NCI-H524 (cell line): ENCODE data around the gene RMND1.
A peak's percentile ranks its signal among the peaks of the same experiment; 100 is the strongest.

ENCODE experiments used
- DNase-seq, 2 experiments: peaks; one replicate each; lab custom pipeline; 2025; lab: John Stamatoyannopoulos, UW

RMND1 gene, protein sequence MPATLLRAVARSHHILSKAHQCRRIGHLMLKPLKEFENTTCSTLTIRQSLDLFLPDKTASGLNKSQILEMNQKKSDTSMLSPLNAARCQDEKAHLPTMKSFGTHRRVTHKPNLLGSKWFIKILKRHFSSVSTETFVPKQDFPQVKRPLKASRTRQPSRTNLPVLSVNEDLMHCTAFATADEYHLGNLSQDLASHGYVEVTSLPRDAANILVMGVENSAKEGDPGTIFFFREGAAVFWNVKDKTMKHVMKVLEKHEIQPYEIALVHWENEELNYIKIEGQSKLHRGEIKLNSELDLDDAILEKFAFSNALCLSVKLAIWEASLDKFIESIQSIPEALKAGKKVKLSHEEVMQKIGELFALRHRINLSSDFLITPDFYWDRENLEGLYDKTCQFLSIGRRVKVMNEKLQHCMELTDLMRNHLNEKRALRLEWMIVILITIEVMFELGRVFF

DNA sequence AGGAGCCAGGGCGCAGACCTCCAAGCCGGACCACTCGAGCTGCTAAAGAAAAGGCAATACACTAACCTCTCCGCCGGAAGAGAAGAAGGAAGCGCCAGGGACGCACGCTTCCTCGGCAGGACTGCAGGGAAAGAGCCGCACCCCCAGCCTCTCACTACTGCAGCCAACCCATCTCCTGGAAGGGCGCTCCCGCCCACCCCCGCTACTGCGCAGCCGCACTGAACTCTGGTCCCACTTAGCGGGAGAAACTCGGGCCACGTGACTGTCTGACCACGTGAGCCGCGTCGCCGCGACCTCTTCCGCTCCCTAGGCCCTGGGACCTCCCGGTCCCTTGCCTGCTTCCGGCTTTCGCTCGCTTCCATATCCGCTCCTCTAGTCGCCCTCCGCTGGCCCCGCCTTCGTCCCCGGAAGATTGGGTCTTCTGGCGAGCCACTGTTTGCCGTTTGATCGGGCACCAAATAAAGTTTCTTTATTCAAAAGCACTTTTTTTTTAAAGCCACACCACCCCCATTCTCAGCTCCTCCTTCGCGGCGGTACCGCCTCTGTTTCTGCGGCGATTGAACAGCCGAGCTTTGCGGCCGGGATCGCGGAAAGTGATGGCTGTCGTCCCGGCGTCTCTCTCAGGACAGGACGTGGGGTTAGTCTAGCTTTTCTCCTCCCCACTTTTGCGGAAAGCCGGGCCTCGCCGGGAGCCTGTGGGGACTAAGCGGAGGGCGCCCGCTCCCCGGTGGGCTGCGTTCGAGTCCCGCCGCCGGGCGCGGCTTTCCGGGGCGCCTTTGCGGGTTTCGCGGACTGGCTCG, at the start of gene RMND1:
TSS of gene RMND1 (minus strand) at position 177 of the 800 bp plus-strand sequence. CDS start 6,315 bp downstream, outside the sequence.
- DNase-seq, result peak; percentile 100

DNA sequence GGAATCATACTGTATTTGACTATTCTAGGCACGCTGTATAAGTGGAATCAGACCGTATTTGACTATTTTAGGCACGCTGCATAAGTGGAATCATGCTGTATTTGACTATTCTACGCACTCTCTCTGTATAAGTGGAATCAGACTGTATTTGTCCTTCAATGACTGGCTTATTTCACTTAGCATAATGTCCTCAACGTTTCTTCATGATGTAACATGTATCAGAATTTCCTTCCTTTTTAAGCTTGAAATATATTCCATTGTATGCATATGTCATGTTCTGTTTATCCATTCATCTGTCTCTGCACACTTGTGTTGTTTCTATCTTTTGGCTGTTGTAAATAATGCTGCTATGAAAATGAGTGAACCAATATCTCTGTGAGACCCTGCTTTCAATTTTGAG, 47.6 kb upstream of the RMND1 start:
- DNase-seq, result no peak

DNA sequence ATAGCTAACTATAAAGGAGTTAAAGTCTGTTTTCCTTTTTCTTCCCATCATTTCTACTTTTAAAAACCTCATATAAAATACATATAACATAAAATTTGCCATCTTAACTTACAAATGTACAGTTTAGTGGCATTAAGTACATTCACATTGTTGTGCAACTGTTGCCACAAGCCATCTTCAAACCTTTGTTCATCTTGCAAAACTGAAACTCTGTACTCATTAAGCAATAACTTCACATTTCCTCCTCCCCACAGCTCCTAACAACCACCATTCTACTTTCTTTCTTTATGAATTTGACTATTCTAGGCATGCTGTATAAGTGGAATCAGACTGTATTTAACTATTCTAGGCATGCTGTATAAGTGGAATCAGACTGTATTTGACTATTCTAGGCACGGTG, 46.4 kb upstream of the RMND1 start:
- no peak for DNase-seq

DNA sequence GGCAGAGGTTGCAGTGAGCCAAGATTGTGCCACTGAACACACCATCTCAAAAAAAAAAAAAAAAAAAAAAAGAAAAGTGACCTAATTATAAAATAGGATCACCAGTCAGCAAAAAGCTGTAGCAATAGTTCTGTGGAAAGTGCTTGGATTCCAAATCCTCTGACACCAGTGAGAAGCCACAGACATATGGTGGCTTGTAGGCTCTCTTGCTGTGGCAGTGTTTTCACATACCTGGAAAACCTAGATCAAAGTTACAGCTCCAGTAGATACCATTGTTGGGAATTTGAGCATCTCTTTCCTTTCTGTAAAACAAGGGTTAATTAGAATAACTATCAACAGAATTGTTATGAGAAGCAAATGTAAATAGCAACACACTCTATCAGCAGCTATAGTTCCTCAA, 46.0 kb upstream of the RMND1 start:
- DNase-seq, result no peak

DNA sequence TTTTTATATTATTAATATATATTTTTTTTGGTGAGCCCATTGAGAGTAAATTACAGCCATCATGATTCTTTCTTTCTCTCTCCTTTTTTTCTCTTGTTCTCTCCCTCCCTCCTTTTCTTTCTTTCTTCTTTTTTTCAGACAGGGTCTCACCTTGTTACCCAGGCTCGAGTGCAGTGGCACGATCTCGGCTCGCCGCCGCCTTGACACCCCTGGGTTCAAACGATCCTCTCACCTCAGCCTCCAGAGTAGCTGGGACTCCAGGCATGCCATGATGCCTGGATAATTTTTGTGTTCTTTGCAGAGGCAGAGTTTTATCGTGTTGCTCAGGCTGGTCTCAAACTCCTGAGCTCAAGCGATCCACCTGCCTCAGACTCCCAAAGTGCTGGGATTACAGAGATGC, 43.5 kb upstream of the RMND1 start:
- no peak for DNase-seq

DNA sequence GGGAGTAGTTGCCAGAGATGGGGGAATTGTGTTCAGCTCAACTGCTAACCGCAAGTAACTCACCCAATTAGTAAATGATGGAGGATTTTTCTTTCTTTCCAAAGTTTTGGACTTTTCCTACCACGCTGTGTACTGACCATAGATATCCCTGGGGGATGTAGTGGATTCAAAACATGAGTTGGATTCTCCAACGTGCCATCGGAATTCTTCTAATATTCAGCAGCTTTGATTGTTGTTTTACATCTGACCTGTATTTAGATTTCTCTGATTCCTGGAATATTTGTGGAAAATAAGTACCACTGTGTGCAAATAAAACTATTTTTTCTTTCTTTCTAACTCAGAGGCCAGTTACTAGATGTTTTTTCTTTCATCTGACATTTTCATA, 43.0 kb upstream of the RMND1 start:
- no peak for DNase-seq

DNA sequence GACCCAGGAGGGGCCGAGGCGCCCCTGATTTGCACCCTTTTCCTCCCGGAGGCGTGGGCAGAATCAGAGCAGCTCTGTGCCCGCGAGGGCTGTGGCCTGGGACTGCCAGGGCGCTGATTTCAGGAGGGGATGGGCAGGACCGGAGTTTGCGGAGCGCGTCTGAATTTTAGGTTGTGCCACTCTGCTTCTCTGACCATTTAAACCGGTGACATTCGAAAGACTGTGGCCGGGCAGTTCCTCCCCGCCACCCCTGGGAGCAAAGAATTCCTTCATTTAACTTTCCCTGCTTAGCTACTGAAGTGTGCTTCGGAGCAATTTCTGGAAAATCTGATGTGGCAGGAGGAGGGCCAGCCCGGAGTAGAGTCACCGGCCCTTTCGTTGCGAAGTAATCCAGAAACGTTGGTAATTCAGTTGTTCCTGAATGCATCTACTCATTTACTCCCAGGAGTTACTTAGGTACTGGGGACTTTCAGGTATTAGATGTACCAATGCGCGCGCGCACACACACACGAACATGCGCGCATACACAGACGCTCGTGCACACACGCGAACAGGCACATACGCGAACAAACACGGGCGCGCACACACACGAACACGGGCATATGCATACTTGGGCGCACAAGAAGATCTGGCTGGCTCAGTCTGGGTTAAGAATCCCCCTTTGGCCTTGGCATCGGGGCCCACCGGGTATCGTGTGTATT, 42.5 kb upstream of the RMND1 start:
- peak; percentile 47 to 63 for DNase-seq

DNA sequence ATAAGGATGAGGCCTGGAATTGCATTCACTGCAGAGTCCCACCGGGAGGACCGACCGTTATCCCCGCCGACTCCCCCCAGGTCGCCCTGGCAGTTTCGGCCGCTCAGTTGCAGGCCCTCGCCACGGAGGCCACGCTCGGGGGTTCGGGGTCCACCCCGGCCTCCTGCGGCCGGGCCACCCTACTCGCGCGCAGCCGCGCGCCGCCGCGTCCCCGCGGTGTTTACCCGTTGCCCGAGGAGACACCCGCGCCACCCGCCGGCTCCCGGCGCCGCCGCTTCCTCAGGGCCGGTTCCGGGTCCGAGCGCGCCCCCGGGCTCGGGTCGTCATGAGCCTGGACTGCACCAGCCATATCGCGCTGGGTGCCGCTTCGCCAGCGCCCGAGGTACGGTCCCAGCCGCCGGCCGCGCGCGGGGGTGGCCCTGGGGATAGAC, 41.9 kb upstream of the RMND1 start, which contains the start of gene CCDC170:
TSS of gene CCDC170 (plus strand) at position 214 of the 431 bp plus-strand sequence. CDS start at position 326, 112 bp downstream.
- DNase-seq, result peak in 1 of 2 experiments; percentile 63

DNA sequence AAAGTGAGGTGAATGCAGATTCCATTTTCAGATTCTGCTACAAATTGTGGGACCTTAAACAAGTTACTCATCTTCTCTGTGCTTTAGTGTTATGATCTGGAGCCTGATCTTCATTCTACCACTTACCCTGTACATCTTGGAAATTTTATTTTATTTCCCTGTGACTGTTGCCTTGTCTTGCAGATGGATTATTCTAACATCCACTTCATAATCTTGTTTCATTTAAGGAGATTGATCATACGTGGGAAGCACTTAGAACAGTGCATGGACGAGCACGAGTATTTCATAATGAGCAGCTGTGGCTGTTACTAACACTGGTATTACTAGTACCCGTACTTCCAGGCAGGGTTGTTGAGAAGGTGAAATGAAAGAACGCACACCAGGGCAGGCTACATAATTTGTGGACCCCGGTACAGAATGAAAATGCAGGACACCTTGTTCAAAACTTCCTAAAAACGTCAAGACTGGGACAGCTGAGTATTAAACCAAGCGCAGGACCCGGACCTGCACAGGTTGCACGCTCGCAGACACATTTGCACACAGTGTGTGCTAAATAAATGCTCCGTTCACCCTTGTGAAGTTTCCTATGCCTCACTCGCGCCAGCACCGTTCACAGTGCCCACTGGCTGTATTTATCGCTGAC, 41.4 kb upstream of the RMND1 start:
- peak; percentile 26 to 47 for DNase-seq

DNA sequence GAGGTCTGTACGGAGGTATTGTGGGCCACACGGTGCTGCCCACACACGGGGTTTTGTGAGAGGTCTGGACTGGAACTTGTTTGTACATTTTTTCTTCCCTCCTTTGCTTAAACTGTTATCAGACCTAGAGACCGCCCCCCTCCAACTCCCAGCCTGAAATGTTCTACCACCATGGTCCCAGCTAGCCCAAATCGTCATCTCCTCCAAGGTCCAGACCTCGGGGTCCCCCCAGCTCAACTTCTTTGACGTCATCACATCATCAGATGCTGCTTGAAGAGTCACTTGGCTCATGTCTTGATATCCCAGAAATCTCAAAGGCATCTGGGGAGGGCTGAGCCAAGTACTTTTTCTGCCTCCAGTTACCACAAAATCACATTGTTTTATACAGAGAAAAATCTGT, 39.1 kb upstream of the RMND1 start:
- DNase-seq, result no peak

DNA sequence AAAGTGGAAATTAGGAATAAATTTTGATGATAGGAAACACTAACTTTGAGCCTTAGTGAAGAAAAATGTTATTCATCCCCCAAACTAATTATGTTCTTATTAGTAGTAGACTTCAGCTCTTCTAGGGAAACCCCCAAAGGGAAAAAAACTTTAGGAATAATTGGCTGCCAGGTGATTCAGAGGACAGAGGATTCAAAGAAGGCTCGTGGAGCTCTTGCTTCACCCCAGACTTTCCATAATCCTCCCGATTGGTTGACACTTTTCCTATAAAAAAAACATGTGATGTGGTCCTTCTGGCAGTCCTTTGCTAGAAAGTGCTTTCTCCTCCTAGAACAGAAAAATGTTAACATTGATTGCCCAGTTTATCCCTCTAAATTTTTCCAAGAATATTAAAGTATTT, 36.3 kb upstream of the RMND1 start:
- no peak for DNase-seq

DNA sequence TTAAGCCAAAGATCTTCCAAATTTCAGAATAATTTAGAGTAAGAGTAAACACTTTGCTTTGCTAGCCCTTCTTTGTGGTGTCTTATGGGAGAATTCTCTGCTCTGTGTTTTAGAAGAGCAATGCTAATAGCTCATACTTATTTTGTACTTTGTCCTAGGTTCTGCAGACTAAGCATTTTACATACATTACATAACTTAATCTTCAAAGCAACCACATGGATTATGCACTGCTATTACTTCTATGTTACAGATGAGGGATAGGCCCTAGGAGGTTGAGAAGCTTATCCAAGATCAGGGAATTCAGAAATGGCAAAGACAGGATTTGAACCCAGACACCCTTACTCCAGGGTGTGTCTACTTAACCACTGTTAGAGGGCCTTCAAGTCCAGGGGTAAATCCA, 32.1 kb upstream of the RMND1 start:
- no peak for DNase-seq

DNA sequence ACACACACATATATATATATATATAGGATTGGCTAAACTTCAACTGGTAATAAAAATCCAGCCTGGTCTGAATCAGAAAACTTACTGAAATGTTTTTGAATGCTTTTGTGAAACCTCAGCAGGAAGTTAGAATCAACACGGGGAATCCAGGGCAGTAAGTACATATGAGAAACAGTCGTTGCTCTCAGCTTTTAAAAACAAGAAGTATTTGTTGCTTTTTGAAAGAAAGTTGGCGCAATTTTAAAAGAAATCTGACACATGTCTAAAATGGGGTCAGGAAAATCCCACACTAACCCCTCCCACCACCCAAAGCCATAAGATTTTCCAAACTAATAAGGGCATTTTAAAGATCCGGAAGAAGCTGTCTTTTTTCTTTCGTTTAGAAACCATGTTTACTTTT, 30.4 kb upstream of the RMND1 start:
- DNase-seq, result no peak

DNA sequence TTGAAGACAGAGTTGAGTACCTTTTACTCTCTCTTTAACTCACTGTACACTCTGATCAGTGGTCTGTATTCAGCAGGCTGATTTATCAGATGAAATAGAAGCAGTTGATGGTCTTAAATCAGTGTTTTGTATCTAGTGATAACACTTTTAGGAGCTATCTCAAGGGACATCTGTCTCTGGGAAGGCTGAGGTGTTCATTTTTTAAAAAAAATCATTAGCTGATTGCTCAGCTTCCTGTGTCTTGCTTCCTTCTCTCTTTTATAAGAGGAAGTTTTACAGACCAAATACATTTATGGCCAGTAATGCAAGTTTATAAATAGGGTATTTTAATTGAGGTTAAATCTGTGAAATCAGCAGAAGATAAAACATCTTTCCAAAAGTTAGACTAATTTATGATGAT, 29.9 kb upstream of the RMND1 start:
- no peak for DNase-seq

DNA sequence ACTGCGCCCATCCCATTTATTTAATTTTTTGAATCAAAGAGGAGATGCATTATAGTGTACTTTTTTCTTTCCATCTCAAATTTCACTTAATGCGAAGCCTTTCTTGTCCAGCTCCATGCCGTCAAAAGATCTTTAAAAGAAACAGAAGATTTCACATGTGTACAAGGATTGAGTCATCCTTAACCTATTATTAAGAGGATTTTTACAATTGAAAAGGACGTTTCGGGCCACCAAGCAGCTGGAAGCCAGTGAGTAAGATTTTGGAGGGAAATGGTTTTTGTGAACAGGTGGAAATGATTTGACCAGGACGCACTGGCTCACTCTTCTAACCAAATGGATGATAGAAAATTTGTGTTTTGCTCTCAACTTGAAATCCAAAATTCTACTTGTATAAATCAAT, 26.7 kb upstream of the RMND1 start:
- no peak for DNase-seq

DNA sequence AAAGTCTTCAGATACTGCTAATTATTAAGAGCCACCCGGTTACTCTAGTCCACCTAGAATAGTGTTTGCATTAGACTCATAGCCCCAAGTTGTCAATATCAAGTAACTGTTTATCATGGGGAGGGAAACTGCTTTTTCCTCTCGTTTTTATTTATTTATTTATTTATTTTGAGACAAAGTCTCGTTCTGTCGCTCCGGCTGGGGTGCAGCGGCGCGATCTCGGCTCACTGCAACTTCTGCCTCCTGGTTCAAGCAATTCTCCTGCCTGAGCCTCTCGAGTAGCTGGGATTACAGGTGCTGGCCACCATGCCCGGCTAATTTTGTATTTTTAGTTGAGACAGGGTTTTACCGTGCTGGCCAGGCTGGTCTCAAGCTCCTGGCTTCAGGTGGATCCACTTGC, 25.8 kb upstream of the RMND1 start:
- DNase-seq, result no peak

DNA sequence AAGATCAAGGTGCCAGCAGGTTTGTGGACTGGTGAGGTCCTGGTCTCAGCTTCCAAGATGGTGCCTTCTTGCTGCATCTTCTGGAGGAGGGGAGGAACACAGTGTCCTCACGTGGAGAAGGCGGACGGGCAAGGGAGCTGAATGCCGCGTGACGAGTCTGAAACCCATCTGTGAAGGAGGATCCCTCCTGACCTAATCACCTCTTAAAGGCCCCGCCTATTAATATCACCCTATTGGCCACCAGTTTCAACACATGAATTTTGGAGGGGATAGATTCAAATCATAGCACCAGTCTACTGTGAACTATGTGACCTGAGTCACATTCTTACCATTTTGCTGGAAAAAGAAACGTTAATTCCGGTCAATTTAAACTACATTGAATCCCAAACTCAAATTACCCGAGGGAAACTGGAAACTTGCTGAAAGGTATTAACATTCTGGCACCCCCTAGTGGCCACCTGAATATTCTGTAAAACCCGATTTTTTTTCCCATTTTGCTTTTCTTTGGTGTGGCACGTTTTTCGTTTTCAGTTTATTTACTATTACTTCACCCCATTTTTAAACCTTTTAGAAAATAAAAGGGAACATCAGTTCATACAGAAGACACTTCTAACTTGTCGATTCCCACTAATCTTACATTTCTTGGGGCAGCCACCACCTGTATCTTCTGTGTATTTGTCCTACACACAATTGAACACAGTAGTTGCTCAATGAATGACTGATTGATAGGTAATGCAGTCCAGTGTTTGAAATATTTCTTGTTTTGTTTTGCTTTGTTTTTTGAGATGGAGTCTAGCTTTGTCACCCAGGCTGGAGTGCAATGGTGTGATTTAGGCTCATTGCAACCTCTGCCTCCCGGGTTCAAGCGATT, 24.0 kb upstream of the RMND1 start:
- peak; percentile 87 to 92 for DNase-seq

DNA sequence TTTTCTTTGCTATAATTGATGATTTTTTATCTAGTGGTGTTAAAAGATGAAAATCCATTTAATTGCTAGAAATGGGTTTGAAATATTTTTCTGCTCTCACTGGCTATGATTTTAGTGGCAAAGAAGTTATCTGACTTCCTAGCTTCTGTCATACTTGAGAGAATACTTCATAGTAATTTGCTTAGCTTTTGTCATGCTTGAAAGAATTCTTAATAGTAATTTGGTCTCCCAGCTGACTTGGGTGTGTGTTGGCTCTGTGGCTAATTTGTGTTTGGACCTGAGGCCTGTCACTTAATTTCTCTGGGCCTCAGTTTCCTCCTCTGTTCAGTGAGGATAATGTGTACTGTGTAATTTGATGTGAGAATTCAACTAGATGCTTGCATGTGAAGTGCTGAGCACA, 12.8 kb upstream of the RMND1 start:
- DNase-seq, result no peak

DNA sequence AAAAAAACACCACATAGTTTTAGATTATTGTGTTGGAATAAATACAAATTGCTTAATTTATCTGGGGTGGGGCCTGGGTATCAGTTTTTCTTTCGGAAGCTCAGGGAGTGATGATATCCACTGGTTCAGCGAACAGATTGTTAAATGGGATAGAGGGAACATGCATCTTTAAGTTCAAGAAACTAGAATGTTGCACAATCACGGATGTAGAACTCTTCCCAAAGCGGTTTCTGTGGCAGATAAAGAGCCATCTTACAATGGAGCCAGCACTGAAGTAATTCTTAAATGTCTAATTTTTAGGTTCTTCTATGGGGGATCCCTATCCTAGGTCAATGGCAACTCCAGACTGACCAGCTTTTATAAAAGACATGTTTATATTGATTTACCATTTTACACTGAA, 9.7 kb upstream of the RMND1 start:
- DNase-seq, result no peak

DNA sequence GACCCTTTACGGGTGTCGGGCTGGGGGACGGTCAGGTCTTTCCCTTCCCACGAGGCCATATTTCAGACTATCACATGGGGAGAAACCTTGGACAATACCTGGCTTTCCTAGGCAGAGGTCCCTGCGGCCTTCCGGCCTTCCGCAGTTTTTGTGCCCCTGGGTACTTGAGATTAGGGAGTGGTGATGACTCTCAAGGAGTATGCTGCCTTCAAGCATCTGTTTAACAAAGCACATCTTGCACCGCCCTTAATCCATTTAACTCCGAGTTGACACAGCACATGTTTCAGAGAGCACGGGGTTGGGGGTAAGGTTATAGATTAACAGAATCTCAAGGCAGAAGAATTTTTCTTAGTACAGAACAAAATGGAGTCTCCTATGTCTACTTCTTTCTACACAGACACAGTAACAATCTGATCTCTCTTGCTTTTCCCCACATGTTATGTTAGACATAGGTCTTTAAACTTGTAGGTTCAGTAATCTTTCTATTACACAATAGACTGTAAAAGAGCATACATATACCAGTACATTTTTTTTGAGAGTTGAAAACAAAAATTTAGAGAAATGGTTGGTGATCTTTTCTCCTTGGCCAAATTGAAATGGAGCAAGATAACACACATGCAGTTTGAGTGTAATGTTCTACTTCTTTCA, 3.9 kb upstream of the RMND1 start:
- DNase-seq, result peak; percentile 31 to 75
